ENCODE results near the gene EEPD1. TPM values are rescaled to one million over a fixed set of nuclear protein-coding genes. Genes with fewer than 3 reads are reported as not detected.

The EEPD1 gene
- polyA plus RNA-seq, 1 of the 3 experiments (the other 2 are of a cell fraction): 5.0 TPM

DNA sequence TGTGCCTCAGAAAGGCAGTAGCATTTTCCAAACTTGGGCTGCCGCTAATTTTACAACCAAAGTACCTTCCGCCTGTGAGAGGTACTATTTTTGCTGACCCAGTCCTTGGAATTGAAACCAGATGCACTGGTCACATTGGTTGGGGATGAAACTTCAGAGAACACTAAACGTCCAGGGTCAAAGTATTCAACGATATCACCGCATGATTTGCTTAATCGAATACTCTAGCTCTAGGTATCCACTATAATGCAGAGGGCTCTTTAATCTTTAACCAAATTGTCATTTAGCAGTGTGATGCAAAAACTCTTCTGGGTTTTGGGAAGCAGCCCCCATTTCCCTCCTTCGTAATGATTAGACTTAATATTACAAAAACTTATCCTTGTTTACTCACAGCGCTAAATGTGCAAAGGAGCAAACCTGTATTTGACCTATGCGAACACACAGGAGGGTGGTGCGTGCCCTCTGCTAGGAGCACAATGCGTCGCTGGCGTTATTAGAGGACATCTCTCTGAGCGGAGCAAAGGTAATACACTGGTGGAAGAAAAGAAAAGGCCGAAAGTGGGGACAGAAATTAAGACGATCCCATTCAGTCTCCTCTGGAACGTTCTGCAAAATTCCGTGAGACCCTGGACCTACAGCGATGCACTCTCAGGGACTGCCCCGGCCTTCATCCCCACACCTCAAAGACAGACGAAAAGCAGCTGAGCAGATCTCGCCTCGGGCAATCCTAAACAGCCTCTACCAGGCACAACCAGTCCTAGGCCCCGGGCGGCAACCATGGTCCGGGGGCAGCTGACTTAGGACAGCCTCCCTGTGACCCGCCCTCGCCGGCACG lies 916 bp upstream of the EEPD1 start (continued):
- TF ChIP-seq REST (IDR thresholded peaks at IDR 0.05; ENCODE audit: low read depth, low read length): no peak
- TF ChIP-seq NFIC (IDR thresholded peaks at IDR 0.05; ENCODE audit: borderline replicate concordance): no peak
- no peak for TF ChIP-seq JUND (IDR thresholded peaks at IDR 0.05)
- no peak for TF ChIP-seq GABPA (IDR thresholded peaks at IDR 0.05; ENCODE audit: low read depth)
- TF ChIP-seq GATA2 (CRISPR knock-in tag; IDR thresholded peaks at IDR 0.05): no peak
- TF ChIP-seq SMC3 (IDR thresholded peaks at IDR 0.05; ENCODE audit: low read depth, low read length): no peak
- no peak for TF ChIP-seq FOSL2 (IDR thresholded peaks at IDR 0.05; ENCODE audit: borderline replicate concordance, low read depth)
- TF ChIP-seq RCOR1 (IDR thresholded peaks at IDR 0.05; ENCODE audit: low read length): no peak
- TF ChIP-seq MAX (IDR thresholded peaks at IDR 0.05; ENCODE audit: low read depth): peak; percentile 15; the same call in 1 of the 2 replicates
- TF ChIP-seq, protein P1, sequence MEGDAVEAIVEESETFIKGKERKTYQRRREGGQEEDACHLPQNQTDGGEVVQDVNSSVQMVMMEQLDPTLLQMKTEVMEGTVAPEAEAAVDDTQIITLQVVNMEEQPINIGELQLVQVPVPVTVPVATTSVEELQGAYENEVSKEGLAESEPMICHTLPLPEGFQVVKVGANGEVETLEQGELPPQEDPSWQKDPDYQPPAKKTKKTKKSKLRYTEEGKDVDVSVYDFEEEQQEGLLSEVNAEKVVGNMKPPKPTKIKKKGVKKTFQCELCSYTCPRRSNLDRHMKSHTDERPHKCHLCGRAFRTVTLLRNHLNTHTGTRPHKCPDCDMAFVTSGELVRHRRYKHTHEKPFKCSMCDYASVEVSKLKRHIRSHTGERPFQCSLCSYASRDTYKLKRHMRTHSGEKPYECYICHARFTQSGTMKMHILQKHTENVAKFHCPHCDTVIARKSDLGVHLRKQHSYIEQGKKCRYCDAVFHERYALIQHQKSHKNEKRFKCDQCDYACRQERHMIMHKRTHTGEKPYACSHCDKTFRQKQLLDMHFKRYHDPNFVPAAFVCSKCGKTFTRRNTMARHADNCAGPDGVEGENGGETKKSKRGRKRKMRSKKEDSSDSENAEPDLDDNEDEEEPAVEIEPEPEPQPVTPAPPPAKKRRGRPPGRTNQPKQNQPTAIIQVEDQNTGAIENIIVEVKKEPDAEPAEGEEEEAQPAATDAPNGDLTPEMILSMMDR (IDR thresholded peaks at IDR 0.05): no peak
- no peak for TF ChIP-seq RXRA (IDR thresholded peaks at IDR 0.05; ENCODE audit: borderline replicate concordance, low read depth)
- no peak for TF ChIP-seq MEF2A (IDR thresholded peaks at IDR 0.05; ENCODE audit: borderline replicate concordance, low read depth)
- no peak for TF ChIP-seq MXI1 (IDR thresholded peaks at IDR 0.05; ENCODE audit: low read depth, low read length)

DNA sequence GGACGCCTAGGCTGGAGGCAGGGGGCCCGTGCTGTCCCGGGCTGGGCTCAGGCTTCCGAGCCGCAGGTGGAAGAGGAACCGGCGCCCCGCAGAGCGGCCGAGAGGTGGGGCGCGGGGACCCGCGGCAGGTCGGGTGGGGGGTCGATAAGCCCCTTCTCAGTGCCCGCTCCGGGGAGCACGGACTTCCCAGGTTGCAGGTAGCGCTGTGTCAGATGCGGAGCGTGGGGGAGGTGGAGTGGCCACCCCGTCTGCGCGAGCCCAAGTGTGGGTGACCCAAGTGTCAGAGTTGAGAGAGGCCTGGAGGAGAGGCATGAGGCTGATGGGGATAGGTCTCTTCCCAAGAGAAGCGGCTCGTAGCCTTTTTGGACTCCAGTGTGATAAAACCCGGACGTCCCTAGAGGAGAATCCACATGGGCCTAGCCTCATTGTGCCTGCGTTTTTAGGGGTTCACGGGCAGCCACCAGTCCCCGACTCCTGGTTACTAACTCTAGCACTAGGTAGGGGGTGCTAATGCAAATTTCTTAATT lies 580 bp downstream of the EEPD1 start:
- POLR2A ChIA-PET: no interaction called here
- DNase-seq: no peak
- Histone ChIP-seq H3K9ac (peak overlapping the region; percentile 72), H3K4me2 (peak overlapping the region; percentile 100), H3K27me3 (ENCODE audit: insufficient read depth) (no peaks in the 10 kb centered on the region), H3K4me1 (ENCODE audit: control insufficient read depth in 1 of 2, insufficient read depth in 2 of 2, low read depth in 1 of 2, low read length in 1 of 2) (peaks cover 0 to 45% of the 10 kb centered on the region in 2 experiments; a peak in 2 of 4 replicates), H3K9me2 (no peaks in the 10 kb centered on the region), H4K20me1 (ENCODE audit: insufficient read depth) (no peaks in the 10 kb centered on the region), H3K4me3 (ENCODE audit: low read depth in 2 of 2, low read length in 1 of 2) (peak overlapping the region; percentile 87 to 93), H3K27ac (ENCODE audit: low read depth in 2 of 2, low read length in 1 of 2) (peak overlapping the region; percentile 56 to 73), H2AFZ (ENCODE audit: low read depth) (peak overlapping the region; percentile 90), H3K79me2 (ENCODE audit: insufficient read depth) (no peaks in the 10 kb centered on the region), H3F3A (replicated peaks; ENCODE audit: insufficient read depth) (peaks cover 3% of the 10 kb centered on the region), H3K9me3 (no peaks in the 10 kb centered on the region), H3K36me3 (replicated peaks in 1 of 2; ENCODE audit: control insufficient read depth in 1 of 2, insufficient read depth in 2 of 2, low read length in 1 of 2) (no peaks in the 10 kb centered on the region)
- no peak for TF ChIP-seq ELF1 (IDR thresholded peaks at IDR 0.05)
- no peak for TF ChIP-seq ZBTB33 (IDR thresholded peaks at IDR 0.05; ENCODE audit: borderline replicate concordance, low read depth)
- CTCF ChIA-PET: interaction anchor here (0.9 to 5.3 kb wide), 5 partner anchors 14 to 169 kb away, joined by 3 to 28 read pairs (median 3); no protein-coding TSS in a partner anchor
- WGBS (ENCODE audit: low lambda C conversion rate): 20% methylated on average over 30 of the region's 32 CpGs

All from SK-N-SH (cell line).